ENCODE data around the gene PTDSS2.

DNA sequence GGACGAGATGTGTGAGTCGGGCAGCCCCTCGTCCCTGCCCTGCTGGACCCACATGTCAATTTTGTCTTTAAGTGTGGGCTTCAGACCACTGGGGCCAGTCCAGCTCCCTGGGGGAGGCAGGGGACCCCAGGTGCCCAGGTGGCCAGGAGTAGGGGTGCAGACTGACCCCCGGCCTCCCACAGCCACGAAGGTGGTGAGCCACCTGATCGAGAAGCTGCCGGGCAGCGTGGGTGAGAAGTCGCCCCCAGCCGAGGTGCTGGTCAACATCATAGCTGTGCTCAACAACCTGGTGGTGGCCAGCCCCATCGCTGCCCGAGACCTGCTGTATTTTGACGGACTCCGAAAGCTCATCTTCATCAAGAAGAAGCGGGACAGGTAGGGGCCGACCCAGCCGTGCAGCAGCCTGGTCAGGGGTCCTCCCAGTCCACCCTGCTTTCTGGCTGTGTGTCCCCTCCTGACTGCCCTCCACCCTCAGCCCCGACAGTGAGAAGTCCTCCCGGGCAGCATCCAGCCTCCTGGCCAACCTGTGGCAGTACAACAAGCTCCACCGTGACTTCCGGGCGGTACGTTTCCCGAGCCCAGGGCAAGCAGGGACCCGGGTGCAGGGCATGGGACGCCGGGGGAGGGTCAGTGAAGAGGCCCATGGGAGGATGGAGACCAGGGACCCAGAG lies 46.2 kb upstream of the PTDSS2 start:
- no peak for TF ChIP-seq MAX (IDR thresholded peaks at IDR 0.05)
- no peak for TF ChIP-seq CTCF (IDR thresholded peaks at IDR 0.05; ENCODE audit: low read depth, low read length, missing input control)
- no peak for TF ChIP-seq RXRA (IDR thresholded peaks at IDR 0.05)
- no peak for TF ChIP-seq ATF3 (IDR thresholded peaks at IDR 0.05)
- no peak for TF ChIP-seq SP1 (IDR thresholded peaks at IDR 0.05)
- no peak for TF ChIP-seq TAF1 (conservative IDR thresholded peaks at IDR 0.05)
- no peak for TF ChIP-seq RAD21 (IDR thresholded peaks at IDR 0.05)
- TF ChIP-seq, protein P1, sequence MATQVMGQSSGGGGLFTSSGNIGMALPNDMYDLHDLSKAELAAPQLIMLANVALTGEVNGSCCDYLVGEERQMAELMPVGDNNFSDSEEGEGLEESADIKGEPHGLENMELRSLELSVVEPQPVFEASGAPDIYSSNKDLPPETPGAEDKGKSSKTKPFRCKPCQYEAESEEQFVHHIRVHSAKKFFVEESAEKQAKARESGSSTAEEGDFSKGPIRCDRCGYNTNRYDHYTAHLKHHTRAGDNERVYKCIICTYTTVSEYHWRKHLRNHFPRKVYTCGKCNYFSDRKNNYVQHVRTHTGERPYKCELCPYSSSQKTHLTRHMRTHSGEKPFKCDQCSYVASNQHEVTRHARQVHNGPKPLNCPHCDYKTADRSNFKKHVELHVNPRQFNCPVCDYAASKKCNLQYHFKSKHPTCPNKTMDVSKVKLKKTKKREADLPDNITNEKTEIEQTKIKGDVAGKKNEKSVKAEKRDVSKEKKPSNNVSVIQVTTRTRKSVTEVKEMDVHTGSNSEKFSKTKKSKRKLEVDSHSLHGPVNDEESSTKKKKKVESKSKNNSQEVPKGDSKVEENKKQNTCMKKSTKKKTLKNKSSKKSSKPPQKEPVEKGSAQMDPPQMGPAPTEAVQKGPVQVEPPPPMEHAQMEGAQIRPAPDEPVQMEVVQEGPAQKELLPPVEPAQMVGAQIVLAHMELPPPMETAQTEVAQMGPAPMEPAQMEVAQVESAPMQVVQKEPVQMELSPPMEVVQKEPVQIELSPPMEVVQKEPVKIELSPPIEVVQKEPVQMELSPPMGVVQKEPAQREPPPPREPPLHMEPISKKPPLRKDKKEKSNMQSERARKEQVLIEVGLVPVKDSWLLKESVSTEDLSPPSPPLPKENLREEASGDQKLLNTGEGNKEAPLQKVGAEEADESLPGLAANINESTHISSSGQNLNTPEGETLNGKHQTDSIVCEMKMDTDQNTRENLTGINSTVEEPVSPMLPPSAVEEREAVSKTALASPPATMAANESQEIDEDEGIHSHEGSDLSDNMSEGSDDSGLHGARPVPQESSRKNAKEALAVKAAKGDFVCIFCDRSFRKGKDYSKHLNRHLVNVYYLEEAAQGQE (IDR thresholded peaks at IDR 0.05): no peak
- no peak for TF ChIP-seq YY1 (IDR thresholded peaks at IDR 0.05)
- TF ChIP-seq FOXA2 (IDR thresholded peaks at IDR 0.05): no peak
